Measurements from ENCODE around the gene IKZF1.

The IKZF1 gene

GRCh38 chr7:50283731-50284130 lies 20.8 kb upstream of the IKZF1 start:
- FAIRE-seq: no peak
- TF ChIP-seq, protein P1, sequence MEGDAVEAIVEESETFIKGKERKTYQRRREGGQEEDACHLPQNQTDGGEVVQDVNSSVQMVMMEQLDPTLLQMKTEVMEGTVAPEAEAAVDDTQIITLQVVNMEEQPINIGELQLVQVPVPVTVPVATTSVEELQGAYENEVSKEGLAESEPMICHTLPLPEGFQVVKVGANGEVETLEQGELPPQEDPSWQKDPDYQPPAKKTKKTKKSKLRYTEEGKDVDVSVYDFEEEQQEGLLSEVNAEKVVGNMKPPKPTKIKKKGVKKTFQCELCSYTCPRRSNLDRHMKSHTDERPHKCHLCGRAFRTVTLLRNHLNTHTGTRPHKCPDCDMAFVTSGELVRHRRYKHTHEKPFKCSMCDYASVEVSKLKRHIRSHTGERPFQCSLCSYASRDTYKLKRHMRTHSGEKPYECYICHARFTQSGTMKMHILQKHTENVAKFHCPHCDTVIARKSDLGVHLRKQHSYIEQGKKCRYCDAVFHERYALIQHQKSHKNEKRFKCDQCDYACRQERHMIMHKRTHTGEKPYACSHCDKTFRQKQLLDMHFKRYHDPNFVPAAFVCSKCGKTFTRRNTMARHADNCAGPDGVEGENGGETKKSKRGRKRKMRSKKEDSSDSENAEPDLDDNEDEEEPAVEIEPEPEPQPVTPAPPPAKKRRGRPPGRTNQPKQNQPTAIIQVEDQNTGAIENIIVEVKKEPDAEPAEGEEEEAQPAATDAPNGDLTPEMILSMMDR (IDR thresholded peaks at IDR 0.05; ENCODE audit: insufficient read depth, missing control alignments): no peak
- DNase-seq (ENCODE audit: insufficient read length, low spot score): no peak

DNA sequence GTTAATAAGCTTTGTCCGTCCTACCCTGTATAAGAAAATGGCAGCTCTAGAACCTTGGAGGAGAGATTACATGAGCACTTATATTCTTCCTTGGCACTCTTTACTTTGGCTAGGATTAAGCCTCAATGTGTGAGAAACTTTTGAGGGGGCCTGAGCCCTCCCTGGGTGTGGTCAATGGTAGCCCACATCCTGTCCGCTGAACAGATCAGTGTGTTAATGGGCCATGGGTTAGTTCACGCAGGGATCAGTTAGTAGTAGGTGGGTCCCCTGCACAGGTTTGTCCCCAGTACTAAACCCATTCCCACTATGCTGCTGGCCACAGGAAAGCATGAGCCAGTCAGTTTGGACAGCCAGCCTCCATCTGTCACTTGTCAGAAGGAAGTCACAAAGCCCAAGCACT lies 20.2 kb upstream of the IKZF1 start:
- no peak for FAIRE-seq
- no peak for DNase-seq (ENCODE audit: insufficient read length, low spot score)
- TF ChIP-seq, protein P1 (IDR thresholded peaks at IDR 0.05; ENCODE audit: insufficient read depth, missing control alignments): no peak

GRCh38 chr7:50285269-50285668 lies 19.2 kb upstream of the IKZF1 start:
- TF ChIP-seq, protein P1 (IDR thresholded peaks at IDR 0.05; ENCODE audit: insufficient read depth, missing control alignments): no peak
- DNase-seq (ENCODE audit: insufficient read length, low spot score) (no peak), FAIRE-seq (no peak)

DNA sequence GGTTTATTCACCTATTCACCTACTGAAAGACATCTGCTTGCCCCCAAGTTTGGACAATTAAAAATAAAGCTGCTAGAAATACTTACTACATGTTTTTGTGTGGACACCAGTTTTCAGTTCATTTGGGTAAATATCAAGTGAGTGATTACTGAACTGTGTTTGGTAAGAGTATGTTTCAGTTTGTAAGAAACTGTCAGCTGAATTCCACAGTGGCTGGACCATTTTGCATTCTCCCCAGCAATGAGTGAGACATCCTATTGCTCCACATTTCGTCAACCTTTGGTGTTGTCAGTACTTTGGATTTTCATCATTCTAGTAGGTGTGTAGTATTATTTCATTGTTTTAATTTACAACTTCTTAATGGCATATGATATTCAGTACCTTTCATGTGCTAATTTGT lies 17.4 kb upstream of the IKZF1 start:
- TF ChIP-seq, protein P1 (IDR thresholded peaks at IDR 0.05; ENCODE audit: insufficient read depth, missing control alignments): no peak
- FAIRE-seq (no peak), DNase-seq (ENCODE audit: insufficient read length, low spot score) (no peak)

- DNase-seq (ENCODE audit: insufficient read length, low spot score) (no peak), FAIRE-seq (no peak)
- TF ChIP-seq, protein P1 (IDR thresholded peaks at IDR 0.05; ENCODE audit: insufficient read depth, missing control alignments): no peak
Measured at GRCh38 chr7:50292165-50292757, 12.3 kb upstream of the IKZF1 start.

DNA sequence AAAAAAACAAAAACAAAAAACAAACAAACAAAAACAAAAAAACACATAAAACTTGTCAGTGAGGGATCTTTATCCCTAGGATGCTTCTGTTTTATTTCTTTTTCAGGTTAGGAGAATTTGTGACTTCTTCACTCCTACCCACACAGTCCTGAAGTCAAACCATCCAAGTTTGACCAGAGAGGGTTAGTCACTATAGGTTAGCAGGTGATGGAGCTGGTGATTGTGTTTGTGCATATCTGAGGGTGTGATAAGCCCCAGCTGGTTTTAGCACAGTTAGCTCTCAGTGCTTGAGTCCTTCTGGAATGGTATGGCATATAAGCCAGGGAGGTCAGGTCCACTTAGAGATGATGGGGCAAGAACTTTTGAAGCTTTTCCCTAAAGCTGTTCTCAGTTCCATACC lies 11.8 kb upstream of the IKZF1 start:
- TF ChIP-seq, protein P1 (IDR thresholded peaks at IDR 0.05; ENCODE audit: insufficient read depth, missing control alignments): no peak
- no peak for FAIRE-seq
- DNase-seq (ENCODE audit: insufficient read length, low spot score): no peak

GRCh38 chr7:50293509-50294179 lies 10.9 kb upstream of the IKZF1 start:
- no peak for DNase-seq (ENCODE audit: insufficient read length, low spot score)
- TF ChIP-seq, protein P1 (IDR thresholded peaks at IDR 0.05; ENCODE audit: insufficient read depth, missing control alignments): no peak
- no peak for FAIRE-seq

All from D721Med (cell line).